ENCODE data around the gene DLG1. TPM values are rescaled to one million over a fixed set of nuclear protein-coding genes. Genes with fewer than 3 reads are reported as not detected.

The DLG1 gene
- total RNA-seq, 1 donor from 2014 or later: 138 TPM

DNA sequence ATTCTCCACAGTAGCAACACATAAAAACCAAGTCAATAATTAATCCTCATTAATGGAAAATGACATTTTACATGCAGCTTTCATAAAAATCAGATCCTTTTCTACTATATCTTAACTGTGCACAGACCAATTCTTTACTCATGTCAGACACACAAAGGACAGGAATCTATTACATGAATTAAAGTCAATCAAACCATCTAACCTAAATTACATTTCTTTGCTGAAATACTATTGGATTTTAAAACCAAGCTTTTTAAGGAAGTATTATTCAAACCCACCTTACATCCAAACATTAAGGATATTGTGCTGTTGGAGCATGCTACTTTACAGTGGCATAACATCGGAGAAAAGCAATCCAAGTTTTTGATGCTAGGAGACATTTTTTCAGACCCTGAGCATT, 72.8 kb downstream of the DLG1 start:
- H3K4me1 ChIP-seq: peaks cover 11% of the 10 kb centered on the region
- Mint-ChIP-seq H3K27me3 (ENCODE audit: insufficient read depth, low read depth) (no peaks in the 10 kb centered on the region), H3K4me1 (peaks cover 17% of the 10 kb centered on the region), H3K9me3 (no peaks in the 10 kb centered on the region), H3K27ac (no peak overlapping the region), H3K4me3 (no peak overlapping the region), H3K36me3 (no peaks in the 10 kb centered on the region)
- H3K27ac ChIP-seq: no peak overlapping the region
- H4K20me1 ChIP-seq (ENCODE audit: low read depth): peaks cover 65% of the 10 kb centered on the region
- peaks cover 100% of the 10 kb centered on the region for H3K79me2 ChIP-seq (ENCODE audit: low read depth)
- H3F3A ChIP-seq (ENCODE audit: low read depth): peaks cover 12% of the 10 kb centered on the region
- no peaks in the 10 kb centered on the region for H3K27me3 ChIP-seq
- DNase-seq (ENCODE audit: low spot score): no peak
- H3K9ac ChIP-seq: no peak overlapping the region
- no peaks in the 10 kb centered on the region for H3K36me3 ChIP-seq
- H2AFZ ChIP-seq (replicated peaks): no peak overlapping the region
- no peak overlapping the region for H3K4me3 ChIP-seq
- H3K4me2 ChIP-seq: no peak overlapping the region
- H3K9me3 ChIP-seq (ENCODE audit: low read depth): no peaks in the 10 kb centered on the region
- TF ChIP-seq EZH2phosphoT487 (IDR thresholded peaks at IDR 0.05): no peak
- TF ChIP-seq, protein P1, sequence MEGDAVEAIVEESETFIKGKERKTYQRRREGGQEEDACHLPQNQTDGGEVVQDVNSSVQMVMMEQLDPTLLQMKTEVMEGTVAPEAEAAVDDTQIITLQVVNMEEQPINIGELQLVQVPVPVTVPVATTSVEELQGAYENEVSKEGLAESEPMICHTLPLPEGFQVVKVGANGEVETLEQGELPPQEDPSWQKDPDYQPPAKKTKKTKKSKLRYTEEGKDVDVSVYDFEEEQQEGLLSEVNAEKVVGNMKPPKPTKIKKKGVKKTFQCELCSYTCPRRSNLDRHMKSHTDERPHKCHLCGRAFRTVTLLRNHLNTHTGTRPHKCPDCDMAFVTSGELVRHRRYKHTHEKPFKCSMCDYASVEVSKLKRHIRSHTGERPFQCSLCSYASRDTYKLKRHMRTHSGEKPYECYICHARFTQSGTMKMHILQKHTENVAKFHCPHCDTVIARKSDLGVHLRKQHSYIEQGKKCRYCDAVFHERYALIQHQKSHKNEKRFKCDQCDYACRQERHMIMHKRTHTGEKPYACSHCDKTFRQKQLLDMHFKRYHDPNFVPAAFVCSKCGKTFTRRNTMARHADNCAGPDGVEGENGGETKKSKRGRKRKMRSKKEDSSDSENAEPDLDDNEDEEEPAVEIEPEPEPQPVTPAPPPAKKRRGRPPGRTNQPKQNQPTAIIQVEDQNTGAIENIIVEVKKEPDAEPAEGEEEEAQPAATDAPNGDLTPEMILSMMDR (IDR thresholded peaks at IDR 0.05): no peak
- TF ChIP-seq EZH2 (IDR thresholded peaks at IDR 0.05): no peak

DNA sequence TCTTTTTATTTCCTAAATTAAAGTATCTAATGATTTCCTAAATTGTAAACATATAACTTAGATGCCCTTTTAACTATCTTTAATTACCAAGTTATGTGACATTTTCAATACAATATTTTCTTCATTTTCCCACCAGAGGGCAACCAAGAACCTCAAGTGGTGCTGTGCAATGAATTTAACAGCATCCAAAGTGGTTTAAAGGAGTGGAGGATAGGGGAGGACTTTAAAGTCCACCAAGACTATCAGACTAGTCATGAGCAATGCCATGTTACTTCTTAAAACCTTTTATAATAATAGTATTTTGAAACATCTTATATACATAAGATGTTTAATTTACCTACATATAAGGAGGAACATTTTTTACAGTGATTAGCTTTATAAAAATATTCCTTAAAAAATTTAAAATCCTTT, 74.4 kb downstream of the DLG1 start:
- Histone ChIP-seq H4K20me1 (ENCODE audit: low read depth) (peaks cover 62% of the 10 kb centered on the region), H3K27me3 (no peaks in the 10 kb centered on the region), H3K4me1 (peaks cover 11% of the 10 kb centered on the region), H3K9me3 (ENCODE audit: low read depth) (no peaks in the 10 kb centered on the region), H2AFZ (replicated peaks) (no peak overlapping the region), H3K27ac (no peak overlapping the region), H3K79me2 (ENCODE audit: low read depth) (peaks cover 100% of the 10 kb centered on the region), H3F3A (ENCODE audit: low read depth) (peaks cover 16% of the 10 kb centered on the region), H3K4me3 (no peak overlapping the region), H3K36me3 (no peaks in the 10 kb centered on the region), H3K9ac (no peak overlapping the region), H3K4me2 (no peak overlapping the region)
- Mint-ChIP-seq H3K4me1 (peaks cover 21% of the 10 kb centered on the region), H3K27me3 (ENCODE audit: insufficient read depth, low read depth) (no peaks in the 10 kb centered on the region), H3K4me3 (no peak overlapping the region), H3K36me3 (peaks cover 2% of the 10 kb centered on the region), H3K27ac (no peak overlapping the region), H3K9me3 (no peaks in the 10 kb centered on the region)
- TF ChIP-seq EZH2 (IDR thresholded peaks at IDR 0.05) (no peak), EZH2phosphoT487 (IDR thresholded peaks at IDR 0.05) (no peak)
- TF ChIP-seq, protein P1 (IDR thresholded peaks at IDR 0.05): peak; percentile 77
- peak; percentile 71 for DNase-seq (ENCODE audit: low spot score)

DNA sequence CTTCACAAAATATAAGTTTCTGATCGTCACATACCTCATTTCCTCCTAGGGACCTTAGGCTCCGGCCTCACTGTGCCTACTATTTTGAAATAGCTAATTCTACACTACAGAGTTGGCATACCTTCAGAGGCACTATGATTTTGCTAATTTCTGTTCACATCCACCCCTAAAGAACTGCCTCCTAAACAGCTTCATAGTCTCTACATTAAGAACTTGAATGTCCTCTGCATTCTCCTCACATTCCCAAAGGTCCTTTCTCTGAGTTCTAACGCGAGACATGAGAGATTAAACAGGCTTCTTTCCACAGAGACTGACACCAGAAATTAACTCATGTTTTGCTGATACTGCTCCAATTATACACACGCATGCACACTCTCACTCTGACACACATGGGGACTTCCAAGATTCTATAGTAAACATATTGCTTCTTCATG, 75.5 kb downstream of the DLG1 start:
- H2AFZ ChIP-seq (replicated peaks): no peak overlapping the region
- peaks cover 2% of the 10 kb centered on the region for H3K36me3 Mint-ChIP-seq
- H3K27me3 ChIP-seq: no peaks in the 10 kb centered on the region
- no peaks in the 10 kb centered on the region for H3K36me3 ChIP-seq
- peaks cover 100% of the 10 kb centered on the region for H3K79me2 ChIP-seq (ENCODE audit: low read depth)
- H3K4me3 Mint-ChIP-seq: no peak overlapping the region
- H3K27ac Mint-ChIP-seq: no peak overlapping the region
- no peak for TF ChIP-seq EZH2phosphoT487 (IDR thresholded peaks at IDR 0.05)
- no peak for TF ChIP-seq EZH2 (IDR thresholded peaks at IDR 0.05)
- TF ChIP-seq, protein P1 (IDR thresholded peaks at IDR 0.05): no peak
- H3K4me2 ChIP-seq: no peak overlapping the region
- no peak overlapping the region for H3K4me3 ChIP-seq
- no peak for DNase-seq (ENCODE audit: low spot score)
- no peaks in the 10 kb centered on the region for H3K9me3 ChIP-seq (ENCODE audit: low read depth)
- peaks cover 16% of the 10 kb centered on the region for H3F3A ChIP-seq (ENCODE audit: low read depth)
- no peaks in the 10 kb centered on the region for H3K27me3 Mint-ChIP-seq (ENCODE audit: insufficient read depth, low read depth)
- no peak overlapping the region for H3K27ac ChIP-seq
- H4K20me1 ChIP-seq (ENCODE audit: low read depth): peaks cover 66% of the 10 kb centered on the region
- H3K9ac ChIP-seq: no peak overlapping the region
- peaks cover 11% of the 10 kb centered on the region for H3K4me1 ChIP-seq
- H3K9me3 Mint-ChIP-seq: no peaks in the 10 kb centered on the region
- peaks cover 21% of the 10 kb centered on the region for H3K4me1 Mint-ChIP-seq

All from neural progenitor cell (in vitro differentiated cells).